HG03575 (cell line): ENCODE results near the gene TMEM182.

Experiments
- ATAC-seq: cut with Tn5 transposase; IDR thresholded peaks from one replicate; pipeline ENCODE4 v1.9.1; 2021; ENCODE audit not compliant: unreplicated experiment, insufficient number of reproducible peaks, low FRiP score; ENCODE audit errors: extremely low read depth

Gene TMEM182

GRCh38 chr2:102761763-102762162 is at the start of gene TMEM182:
Gene TMEM182 (plus strand): TSS chr2:102762031. CDS start chr2:102762218, 187 bp downstream.
- ATAC-seq, result no peak

GRCh38 chr2:102717308-102718018 is 44.4 kb upstream of the TMEM182 start:
- ATAC-seq, result no peak

- ATAC-seq, result no peak
These were observed 43.2 kb upstream of the TMEM182 start for GRCh38 chr2:102718387-102719316.

GRCh38 chr2:102724016-102724490 is 37.8 kb upstream of the TMEM182 start:
- ATAC-seq, result no peak

GRCh38 chr2:102724553-102724952 is 37.3 kb upstream of the TMEM182 start:
- ATAC-seq, result no peak

GRCh38 chr2:102726128-102727087 is 35.4 kb upstream of the TMEM182 start:
- ATAC-seq, result no peak

- ATAC-seq, result no peak
These were observed 26.3 kb upstream of the TMEM182 start for GRCh38 chr2:102735416-102736109.

GRCh38 chr2:102736110-102736409 is 25.8 kb upstream of the TMEM182 start:
- peak; percentile 6 for ATAC-seq

GRCh38 chr2:102736410-102737409 is 25.1 kb upstream of the TMEM182 start:
- peak; percentile 39 for ATAC-seq

- ATAC-seq, result peak; percentile 62
These were observed 24.4 kb upstream of the TMEM182 start for GRCh38 chr2:102737431-102737830.

GRCh38 chr2:102743259-102743658 is 18.6 kb upstream of the TMEM182 start:
- no peak for ATAC-seq

- ATAC-seq, result no peak
These were observed 13.7 kb upstream of the TMEM182 start for GRCh38 chr2:102748107-102748506.

- peak; percentile 72 for ATAC-seq
These were observed 11.9 kb upstream of the TMEM182 start for GRCh38 chr2:102749938-102750337.

- ATAC-seq, result no peak
These were observed 8.2 kb upstream of the TMEM182 start for GRCh38 chr2:102753563-102754159.

GRCh38 chr2:102754456-102755145 is 7.2 kb upstream of the TMEM182 start:
- no peak for ATAC-seq

- ATAC-seq, result no peak
These were observed 6.5 kb upstream of the TMEM182 start for GRCh38 chr2:102755284-102755683.
